ENCODE data around the gene EVA1A. TPM values are rescaled to one million over a fixed set of nuclear protein-coding genes. Genes with fewer than 3 reads are reported as not detected.

Gene EVA1A
- total RNA-seq (2021; ENCODE audit: unreplicated experiment) (0.21 TPM), Bru-seq, nascent RNA (percentile 17 among the genes with signal in this experiment), BruChase-seq, experiment 1, labeled RNA remaining after a 2-hour chase (percentile 14 among the genes with signal in this experiment), BruChase-seq, experiment 2, labeled RNA remaining after a 6-hour chase (percentile 13 among the genes with signal in this experiment)
- polyA plus RNA-seq (2012; ENCODE audit: insufficient read length): not detected
- long read RNA-seq, partial matches to known transcripts: 0 of 1 reads
- long read RNA-seq, other reads (novel, unspliced or antisense): 1 of 1 reads

- Histone ChIP-seq H3K36me3 (ENCODE audit: control insufficient read depth, insufficient read depth, low read length) (no peaks in the 10 kb centered on the region), H3K27ac (ENCODE audit: low read length) (no peak within 1 kb of the TSS), H3K9me3 (ENCODE audit: control insufficient read depth, insufficient read depth, low read depth, low read length) (no peaks in the 10 kb centered on the region), H3K27me3 (ENCODE audit: control insufficient read depth, insufficient read depth, low read length) (peaks cover 41% of the 10 kb centered on the region), H3K4me3 (ENCODE audit: low read depth in 2 of 2, low read length in 2 of 2) (peak within 1 kb of the TSS; percentile 44), H3K4me1 (ENCODE audit: control insufficient read depth, insufficient read depth, low read length) (no peaks in the 10 kb centered on the region)
- TF ChIP-seq CTCF (IDR thresholded peaks at IDR 0.05): no peak
- TF ChIP-seq, protein P1, sequence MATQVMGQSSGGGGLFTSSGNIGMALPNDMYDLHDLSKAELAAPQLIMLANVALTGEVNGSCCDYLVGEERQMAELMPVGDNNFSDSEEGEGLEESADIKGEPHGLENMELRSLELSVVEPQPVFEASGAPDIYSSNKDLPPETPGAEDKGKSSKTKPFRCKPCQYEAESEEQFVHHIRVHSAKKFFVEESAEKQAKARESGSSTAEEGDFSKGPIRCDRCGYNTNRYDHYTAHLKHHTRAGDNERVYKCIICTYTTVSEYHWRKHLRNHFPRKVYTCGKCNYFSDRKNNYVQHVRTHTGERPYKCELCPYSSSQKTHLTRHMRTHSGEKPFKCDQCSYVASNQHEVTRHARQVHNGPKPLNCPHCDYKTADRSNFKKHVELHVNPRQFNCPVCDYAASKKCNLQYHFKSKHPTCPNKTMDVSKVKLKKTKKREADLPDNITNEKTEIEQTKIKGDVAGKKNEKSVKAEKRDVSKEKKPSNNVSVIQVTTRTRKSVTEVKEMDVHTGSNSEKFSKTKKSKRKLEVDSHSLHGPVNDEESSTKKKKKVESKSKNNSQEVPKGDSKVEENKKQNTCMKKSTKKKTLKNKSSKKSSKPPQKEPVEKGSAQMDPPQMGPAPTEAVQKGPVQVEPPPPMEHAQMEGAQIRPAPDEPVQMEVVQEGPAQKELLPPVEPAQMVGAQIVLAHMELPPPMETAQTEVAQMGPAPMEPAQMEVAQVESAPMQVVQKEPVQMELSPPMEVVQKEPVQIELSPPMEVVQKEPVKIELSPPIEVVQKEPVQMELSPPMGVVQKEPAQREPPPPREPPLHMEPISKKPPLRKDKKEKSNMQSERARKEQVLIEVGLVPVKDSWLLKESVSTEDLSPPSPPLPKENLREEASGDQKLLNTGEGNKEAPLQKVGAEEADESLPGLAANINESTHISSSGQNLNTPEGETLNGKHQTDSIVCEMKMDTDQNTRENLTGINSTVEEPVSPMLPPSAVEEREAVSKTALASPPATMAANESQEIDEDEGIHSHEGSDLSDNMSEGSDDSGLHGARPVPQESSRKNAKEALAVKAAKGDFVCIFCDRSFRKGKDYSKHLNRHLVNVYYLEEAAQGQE (IDR thresholded peaks at IDR 0.05; ENCODE audit: insufficient read depth in 1 of 2, low read depth in 2 of 2, low read length in 1 of 2): no peak
- ATAC-seq (peak; percentile 49), DNase-seq (ENCODE audit: low read depth, low spot score) (no peak)
- no TSS peak for BruUV-seq (replicated peaks)
- ChIA-PET CTCF (interaction anchor here (0.5 kb wide), 1 partner anchor 98 kb away, joined by 3 read pairs; no protein-coding TSS in a partner anchor), POLR2A (no interaction called here)
- in situ Hi-C loops (cut with HindIII; ENCODE audit: low pct_unique_long_range_greater_than_20kb, low sequenced_read_pairs): no loop called here
- intact Hi-C loops (cut with micrococcal nuclease; ENCODE audit: unreplicated experiment): no loop called here
Observed at GRCh38 chr2:75560768-75561565, at the start of gene EVA1A. EVA1A (minus strand) TSS chr2:75560939; CDS start chr2:75518140, 42,799 bp downstream.

DNA sequence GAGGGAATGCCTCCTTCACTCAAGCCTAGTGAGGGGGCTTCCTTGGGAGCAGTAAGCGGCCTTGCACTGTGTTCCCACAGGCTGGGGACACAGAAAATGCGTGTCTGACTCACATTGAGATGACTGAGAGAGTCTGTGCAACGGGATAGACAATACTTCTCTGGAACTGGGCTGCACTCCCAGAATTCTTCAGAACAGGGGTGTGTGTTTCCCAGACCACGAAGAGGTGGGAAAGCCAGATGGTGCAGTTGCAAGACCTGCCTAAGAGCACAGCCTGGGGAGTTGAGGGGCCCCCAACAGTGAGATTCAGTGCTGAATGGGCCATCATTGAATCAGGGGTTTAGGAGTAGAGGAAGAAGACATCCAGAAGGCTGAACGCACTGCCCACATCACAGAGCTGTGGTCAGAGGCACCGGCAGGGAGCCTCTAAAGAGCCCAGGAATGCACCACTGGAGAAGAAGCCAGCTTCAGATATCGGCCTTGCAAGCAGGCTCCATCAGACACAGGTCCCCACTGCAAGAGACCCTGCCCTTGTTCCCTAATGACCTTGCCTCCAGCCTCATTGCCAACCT lies 49.3 kb upstream of the EVA1A start:
- no peak for DNase-seq (ENCODE audit: low read depth, low spot score)
- no peaks in the 10 kb centered on the region for H3K36me3 ChIP-seq (ENCODE audit: control insufficient read depth, insufficient read depth, low read length)
- intact Hi-C loops (cut with micrococcal nuclease; ENCODE audit: unreplicated experiment) (loop anchor here (1.0 to 5.0 kb wide), 3 partner anchors 146 to 908 kb away; partner anchors contain the start of gene TACR1), in situ Hi-C loops (cut with HindIII; ENCODE audit: low pct_unique_long_range_greater_than_20kb, low sequenced_read_pairs) (no loop called here)
- H3K4me3 ChIP-seq (ENCODE audit: low read depth in 2 of 2, low read length in 2 of 2): no peak overlapping the region
- CTCF ChIA-PET: interaction anchor here (1.0 kb wide), 1 partner anchor 18 kb away, joined by 3 read pairs; no protein-coding TSS in a partner anchor
- ATAC-seq: no peak
- peaks cover 15% of the 10 kb centered on the region for H3K27me3 ChIP-seq (ENCODE audit: control insufficient read depth, insufficient read depth, low read length)
- TF ChIP-seq POLR2AphosphoS5 (IDR thresholded peaks at IDR 0.05; ENCODE audit: low read depth, low read length): no peak
- TF ChIP-seq, protein P1 (IDR thresholded peaks at IDR 0.05; ENCODE audit: insufficient read depth in 1 of 2, low read depth in 2 of 2, low read length in 1 of 2): no peak
- TF ChIP-seq SIN3A (IDR thresholded peaks at IDR 0.05; ENCODE audit: borderline replicate concordance, insufficient read depth, low read depth, low read length): no peak
- no peak for TF ChIP-seq TCF7L2 (IDR thresholded peaks at IDR 0.05; ENCODE audit: low read depth, low read length)
- no peak for TF ChIP-seq CTCF (IDR thresholded peaks at IDR 0.05)
- no TSS peak for BruUV-seq (replicated peaks)
- no peaks in the 10 kb centered on the region for H3K9me3 ChIP-seq (ENCODE audit: control insufficient read depth, insufficient read depth, low read depth, low read length)
- POLR2A ChIA-PET: no interaction called here
- no peak overlapping the region for H3K27ac ChIP-seq (ENCODE audit: low read length)
- H3K4me1 ChIP-seq (ENCODE audit: control insufficient read depth, insufficient read depth, low read length): peaks cover 8% of the 10 kb centered on the region

Data from Panc1 (cell line).